Erythroblast (primary cell): ENCODE results near the gene TUBAL3.

ENCODE experiments used
- GATA1 ChIP-seq: IDR thresholded peaks from 2 replicates; pipeline ENCODE4 v1.6.1; 2011; ENCODE audit warnings: low read depth, mild to moderate bottlenecking, control low read depth, low read length, moderate library complexity
- POLR2A ChIP-seq: IDR thresholded peaks from 2 replicates; pipeline ENCODE4 v1.6.1; 2011; ENCODE audit warnings: mild to moderate bottlenecking, low read length

GRCh38 chr10:5355594-5356301 is 48.9 kb downstream of the TUBAL3 start:
- TF ChIP-seq POLR2A (no peak), GATA1 (no peak)
